ENCODE data around the gene ABCB11. TPM values are rescaled to one million over a fixed set of nuclear protein-coding genes. Genes with fewer than 3 reads are reported as not detected.

ABCB11 gene
- total RNA-seq, 1 donor from 2014 or later, result not detected

DNA sequence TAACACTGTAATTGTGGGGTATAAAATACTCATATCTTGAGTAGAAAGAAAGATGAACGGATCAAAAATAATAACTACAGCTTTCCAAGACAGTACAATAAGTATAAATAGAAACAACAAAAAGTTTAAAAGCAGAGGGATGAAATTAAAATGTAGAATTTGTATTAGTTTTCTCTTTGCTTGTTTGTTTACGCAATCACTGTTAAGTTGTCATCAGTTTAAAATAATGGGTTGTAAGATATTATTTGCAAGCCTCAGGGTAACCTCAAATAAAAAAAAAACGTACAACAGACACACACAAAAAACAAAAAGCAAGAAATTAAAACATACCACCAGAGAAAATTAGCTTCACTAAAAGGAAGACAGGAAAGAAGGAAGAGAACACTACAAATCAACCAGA lies 18.0 kb upstream of the ABCB11 start:
- no peak overlapping the region for H3K4me3 Mint-ChIP-seq (ENCODE audit: unreplicated experiment)
- no peaks in the 10 kb centered on the region for H3K4me1 Mint-ChIP-seq (ENCODE audit: low read depth)
- H3K27ac Mint-ChIP-seq (ENCODE audit: unreplicated experiment), result no peak overlapping the region
- TF ChIP-seq, protein P1, sequence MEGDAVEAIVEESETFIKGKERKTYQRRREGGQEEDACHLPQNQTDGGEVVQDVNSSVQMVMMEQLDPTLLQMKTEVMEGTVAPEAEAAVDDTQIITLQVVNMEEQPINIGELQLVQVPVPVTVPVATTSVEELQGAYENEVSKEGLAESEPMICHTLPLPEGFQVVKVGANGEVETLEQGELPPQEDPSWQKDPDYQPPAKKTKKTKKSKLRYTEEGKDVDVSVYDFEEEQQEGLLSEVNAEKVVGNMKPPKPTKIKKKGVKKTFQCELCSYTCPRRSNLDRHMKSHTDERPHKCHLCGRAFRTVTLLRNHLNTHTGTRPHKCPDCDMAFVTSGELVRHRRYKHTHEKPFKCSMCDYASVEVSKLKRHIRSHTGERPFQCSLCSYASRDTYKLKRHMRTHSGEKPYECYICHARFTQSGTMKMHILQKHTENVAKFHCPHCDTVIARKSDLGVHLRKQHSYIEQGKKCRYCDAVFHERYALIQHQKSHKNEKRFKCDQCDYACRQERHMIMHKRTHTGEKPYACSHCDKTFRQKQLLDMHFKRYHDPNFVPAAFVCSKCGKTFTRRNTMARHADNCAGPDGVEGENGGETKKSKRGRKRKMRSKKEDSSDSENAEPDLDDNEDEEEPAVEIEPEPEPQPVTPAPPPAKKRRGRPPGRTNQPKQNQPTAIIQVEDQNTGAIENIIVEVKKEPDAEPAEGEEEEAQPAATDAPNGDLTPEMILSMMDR (IDR thresholded peaks at IDR 0.05), result no peak
- DNase-seq (ENCODE audit: low spot score), result no peak
- H3K36me3 Mint-ChIP-seq (ENCODE audit: low read depth), result peaks cover 2% of the 10 kb centered on the region
- no peaks in the 10 kb centered on the region for H3K27me3 Mint-ChIP-seq (ENCODE audit: low read depth)
- peaks cover 3% of the 10 kb centered on the region for H3K9me3 Mint-ChIP-seq (ENCODE audit: low read depth)

DNA sequence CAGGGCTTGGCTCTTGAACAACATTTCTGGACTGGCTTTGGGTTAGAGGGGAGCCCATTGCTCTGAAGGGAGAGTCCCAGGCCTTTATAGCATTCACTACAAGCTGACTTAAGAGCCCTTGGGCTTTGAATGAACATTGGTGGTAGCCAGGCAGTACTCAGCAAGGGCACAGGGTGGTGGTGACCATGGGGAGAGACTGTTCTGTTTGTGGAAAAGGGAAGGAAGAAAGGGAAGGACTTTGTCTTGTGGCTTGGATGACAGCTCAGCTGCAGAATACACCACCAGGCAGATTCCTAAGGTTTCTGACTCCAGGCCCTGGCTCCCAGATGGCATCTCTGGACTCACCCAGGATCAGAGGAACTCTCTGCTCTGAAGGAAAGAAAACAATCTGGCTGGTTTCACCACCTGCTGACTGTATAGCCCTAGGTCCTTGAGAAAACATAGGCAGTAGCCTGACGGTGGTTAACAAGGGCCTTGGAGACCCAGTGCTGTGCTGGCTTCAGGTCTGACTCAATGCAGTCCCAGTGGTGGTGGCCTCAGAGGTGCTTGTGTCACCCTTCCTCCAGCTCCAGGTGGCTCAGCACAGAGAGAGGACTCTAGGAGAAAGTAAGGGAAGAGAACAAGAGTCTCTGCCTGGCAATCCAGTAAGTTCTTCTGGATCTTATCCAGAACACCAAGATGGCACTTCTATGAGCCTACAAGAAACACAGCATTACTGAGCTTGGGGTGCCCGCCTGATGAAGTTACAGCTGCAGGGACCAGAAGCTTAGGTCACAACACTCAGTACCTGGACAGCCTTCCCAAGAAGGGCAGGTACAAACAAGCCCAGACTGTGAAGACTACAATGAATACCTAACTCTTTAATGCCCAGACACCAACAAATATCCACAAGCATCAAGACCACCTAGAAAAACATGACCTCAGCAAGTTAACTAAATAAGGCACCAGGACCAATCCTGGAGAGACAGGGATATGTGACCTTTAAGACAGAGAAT lies 16.4 kb upstream of the ABCB11 start:
- peaks cover 13% of the 10 kb centered on the region for H3K9me3 Mint-ChIP-seq (ENCODE audit: low read depth)
- H3K27me3 Mint-ChIP-seq (ENCODE audit: low read depth), result no peaks in the 10 kb centered on the region
- TF ChIP-seq, protein P1 (IDR thresholded peaks at IDR 0.05), result no peak
- peaks cover 10% of the 10 kb centered on the region for H3K36me3 Mint-ChIP-seq (ENCODE audit: low read depth)
- H3K27ac Mint-ChIP-seq (ENCODE audit: unreplicated experiment), result no peak overlapping the region
- no peak for DNase-seq (ENCODE audit: low spot score)
- H3K4me3 Mint-ChIP-seq (ENCODE audit: unreplicated experiment), result no peak overlapping the region
- no peaks in the 10 kb centered on the region for H3K4me1 Mint-ChIP-seq (ENCODE audit: low read depth)

DNA sequence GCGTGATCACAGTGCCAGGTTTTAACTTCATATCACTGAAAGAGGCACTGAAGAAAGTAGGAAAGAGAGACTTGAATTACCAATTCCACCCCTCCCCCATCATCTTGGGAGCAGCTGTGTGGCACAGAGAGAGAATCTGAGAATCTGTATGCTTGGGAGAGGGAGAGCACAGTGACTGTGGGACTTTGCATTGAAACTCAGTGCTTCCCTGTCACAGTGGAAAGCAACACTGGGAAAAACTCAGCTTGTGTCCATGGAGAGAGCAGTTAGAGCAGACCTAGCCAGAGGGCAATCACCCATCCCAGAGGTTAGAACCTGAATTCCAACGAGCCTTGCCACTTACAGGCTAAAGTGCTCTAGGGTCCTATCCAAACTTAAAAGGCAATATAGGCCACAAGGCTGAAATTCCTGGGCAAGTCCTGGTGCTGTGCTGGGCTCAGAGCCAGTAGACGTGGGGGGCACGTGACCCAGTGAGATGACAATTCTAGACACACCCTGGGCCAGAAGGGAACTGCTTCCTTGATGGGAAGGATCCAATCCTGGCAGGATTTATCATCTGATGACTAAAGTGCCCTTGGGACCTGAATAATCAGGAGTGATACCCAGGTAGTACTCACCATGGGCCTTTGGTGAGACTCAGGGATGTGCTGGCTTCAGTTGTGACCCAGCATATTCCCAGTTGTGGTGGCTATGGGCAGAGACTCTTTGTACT lies 15.5 kb upstream of the ABCB11 start:
- H3K36me3 Mint-ChIP-seq (ENCODE audit: low read depth), result peaks cover 18% of the 10 kb centered on the region
- no peak overlapping the region for H3K27ac Mint-ChIP-seq (ENCODE audit: unreplicated experiment)
- no peak for DNase-seq (ENCODE audit: low spot score)
- no peaks in the 10 kb centered on the region for H3K4me1 Mint-ChIP-seq (ENCODE audit: low read depth)
- H3K27me3 Mint-ChIP-seq (ENCODE audit: low read depth), result no peaks in the 10 kb centered on the region
- H3K9me3 Mint-ChIP-seq (ENCODE audit: low read depth), result peaks cover 23% of the 10 kb centered on the region
- no peak overlapping the region for H3K4me3 Mint-ChIP-seq (ENCODE audit: unreplicated experiment)
- TF ChIP-seq, protein P1 (IDR thresholded peaks at IDR 0.05), result no peak

DNA sequence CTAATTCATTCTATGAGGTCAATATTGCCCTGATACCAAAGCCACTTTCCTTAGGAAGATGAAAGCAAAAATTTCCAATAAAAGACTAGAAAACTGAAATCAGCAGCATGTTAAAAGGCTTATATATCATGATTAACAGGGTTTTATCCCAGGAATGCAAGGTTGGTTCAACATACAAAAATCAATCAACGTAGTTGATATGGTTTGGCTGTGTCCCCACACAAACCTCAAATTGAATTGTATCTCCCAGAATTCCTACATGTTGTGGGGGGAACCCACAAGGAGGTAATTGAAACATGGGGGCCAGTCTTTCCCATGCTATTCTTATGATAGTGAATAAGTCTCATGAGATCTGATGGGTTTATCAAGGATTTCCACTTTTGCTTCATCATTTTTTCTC lies 11.7 kb upstream of the ABCB11 start:
- TF ChIP-seq, protein P1 (IDR thresholded peaks at IDR 0.05), result no peak
- Mint-ChIP-seq H3K9me3 (ENCODE audit: low read depth) (peaks cover 24% of the 10 kb centered on the region), H3K4me3 (ENCODE audit: unreplicated experiment) (no peak overlapping the region), H3K27me3 (ENCODE audit: low read depth) (no peaks in the 10 kb centered on the region), H3K36me3 (ENCODE audit: low read depth) (peaks cover 19% of the 10 kb centered on the region), H3K4me1 (ENCODE audit: low read depth) (peaks cover 4% of the 10 kb centered on the region), H3K27ac (ENCODE audit: unreplicated experiment) (no peak overlapping the region)
- DNase-seq (ENCODE audit: low spot score), result no peak

DNA sequence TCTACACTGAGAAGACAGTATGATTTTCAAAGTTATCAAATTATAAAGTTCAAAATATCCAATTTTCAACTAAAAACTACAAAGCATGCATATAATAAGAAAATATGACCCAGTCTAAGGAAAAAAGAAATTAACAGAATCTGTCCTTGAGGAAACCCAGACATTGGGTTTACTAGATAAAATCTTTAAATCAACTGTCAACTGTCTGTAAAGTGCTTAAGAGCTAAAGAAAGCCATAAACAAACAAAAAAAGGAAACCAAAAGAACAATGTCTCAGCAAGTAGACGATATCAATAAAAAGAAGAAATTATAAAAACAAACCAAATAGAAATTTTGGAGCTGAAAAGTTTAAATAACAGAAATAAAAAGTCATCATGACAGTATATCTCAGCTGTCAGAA lies 10.5 kb upstream of the ABCB11 start:
- Mint-ChIP-seq H3K27ac (ENCODE audit: unreplicated experiment) (no peak overlapping the region), H3K36me3 (ENCODE audit: low read depth) (peaks cover 19% of the 10 kb centered on the region), H3K9me3 (ENCODE audit: low read depth) (peaks cover 24% of the 10 kb centered on the region), H3K4me1 (ENCODE audit: low read depth) (peaks cover 4% of the 10 kb centered on the region), H3K27me3 (ENCODE audit: low read depth) (no peaks in the 10 kb centered on the region), H3K4me3 (ENCODE audit: unreplicated experiment) (no peak overlapping the region)
- TF ChIP-seq, protein P1 (IDR thresholded peaks at IDR 0.05), result no peak
- DNase-seq (ENCODE audit: low spot score), result no peak
